Caki2 (cell line): Measurements from ENCODE around the gene HJURP. TPM values are rescaled to one million over a fixed set of nuclear protein-coding genes. Genes with fewer than 3 reads are reported as not detected.

Source experiments
- DNase-seq: peaks from one replicate; pipeline ENCODE4 v3.0.0-alpha.2; 2015; ENCODE audit warnings: low read depth
- in situ Hi-C: cut with HindIII; loops from 2 replicates; pipeline ENCODE4 v1.10.0; 2016; ENCODE audit warnings: low sequenced_read_pairs, low pct_unique_long_range_greater_than_20kb, mixed read lengths
- total RNA-seq: library from RNA; depleted of rRNA; stranded (reverse); fragments of >200 nt; shearing (Covaris generic); gene quantifications from 2 replicates; pipeline ENCODE4 v1.2.3, GENCODE V29; 2014; ENCODE audit warnings: low replicate concordance

HJURP gene
- total RNA-seq, 1 experiment from 2014 or later = 34.9 TPM

- in situ Hi-C loops = no loop called here
- DNase-seq = no peak
These were observed 34.2 kb downstream of the HJURP start for GRCh38 chr2:233819884-233820773.

DNA sequence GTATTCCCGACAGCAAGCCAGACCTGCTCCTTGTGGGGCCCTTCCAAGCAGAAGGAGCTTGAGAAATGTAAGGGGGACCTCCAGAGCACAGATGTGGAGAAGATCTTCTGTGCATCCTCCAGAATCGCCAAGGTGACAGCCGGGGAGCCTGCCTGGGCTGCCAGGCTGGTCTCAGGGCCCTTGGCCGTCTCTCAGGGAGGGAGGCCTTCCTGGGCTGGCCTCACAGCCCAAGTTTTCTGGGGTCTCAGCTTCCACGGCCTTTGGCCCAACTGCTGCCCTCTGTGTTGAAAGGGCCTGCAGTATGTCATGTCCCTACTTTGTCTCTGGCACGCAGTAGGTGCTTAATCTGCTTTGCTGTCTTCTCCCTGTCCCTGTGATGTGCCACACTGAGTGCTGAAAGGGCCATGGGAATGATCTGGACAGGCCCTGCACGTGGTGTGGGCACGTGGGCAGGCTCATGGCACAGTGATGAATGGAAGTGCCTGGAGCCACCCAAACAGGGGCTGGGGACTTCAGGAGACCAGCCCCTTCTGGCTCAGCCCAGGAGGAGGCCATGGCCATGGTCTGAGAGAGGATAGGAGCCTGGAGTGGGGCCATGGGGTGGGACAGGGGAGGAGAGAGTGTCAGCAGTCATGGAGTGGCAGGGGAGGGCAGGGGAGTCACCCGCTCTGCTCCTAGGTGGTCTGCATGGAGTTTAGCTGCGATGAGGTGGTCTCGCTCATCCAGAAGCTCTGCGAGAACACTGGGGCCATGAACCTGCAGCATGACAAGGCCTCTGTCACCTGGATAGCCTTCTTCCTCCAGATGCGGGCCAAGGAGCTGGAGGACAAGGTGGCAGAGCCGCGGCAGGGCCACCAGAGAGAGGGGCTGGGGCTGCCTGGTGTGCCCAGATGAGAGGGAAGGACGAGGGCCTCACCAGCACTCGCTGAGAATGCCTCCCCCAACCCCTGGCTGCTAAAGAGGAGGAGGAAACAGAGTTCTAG, 35.4 kb downstream of the HJURP start:
- no peak for DNase-seq
- in situ Hi-C loops = no loop called here

GRCh38 chr2:233817995-233818638, 36.2 kb downstream of the HJURP start:
- no peak for DNase-seq
- in situ Hi-C loops = no loop called here

DNA sequence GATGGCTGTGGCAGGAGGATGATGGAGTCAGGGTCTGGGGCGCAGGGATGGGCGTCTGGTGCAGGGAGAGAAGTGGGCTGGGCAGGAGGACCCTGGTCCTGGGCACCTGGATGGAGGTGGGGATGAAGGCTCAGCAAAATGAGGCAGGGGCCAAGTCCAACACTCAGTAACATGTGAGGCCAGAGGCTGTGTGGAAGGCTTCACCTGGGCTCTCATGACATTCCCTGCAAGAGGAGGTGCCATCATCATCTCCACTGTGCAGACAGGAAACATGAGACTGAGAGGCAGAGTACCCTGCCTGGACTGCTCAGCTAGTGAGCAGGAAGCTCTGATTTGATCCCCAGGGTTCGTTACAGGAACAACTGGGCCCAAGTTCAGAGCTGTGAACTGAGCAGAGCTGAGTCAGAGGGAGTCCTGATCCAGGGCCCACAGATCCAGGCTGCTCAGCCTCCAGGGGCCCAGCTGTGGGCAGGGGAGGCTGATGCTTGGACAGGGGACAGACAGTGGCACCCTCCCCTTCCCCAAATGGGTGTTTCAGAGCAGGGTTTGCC, 36.9 kb downstream of the HJURP start:
- in situ Hi-C loops = no loop called here
- no peak for DNase-seq

DNA sequence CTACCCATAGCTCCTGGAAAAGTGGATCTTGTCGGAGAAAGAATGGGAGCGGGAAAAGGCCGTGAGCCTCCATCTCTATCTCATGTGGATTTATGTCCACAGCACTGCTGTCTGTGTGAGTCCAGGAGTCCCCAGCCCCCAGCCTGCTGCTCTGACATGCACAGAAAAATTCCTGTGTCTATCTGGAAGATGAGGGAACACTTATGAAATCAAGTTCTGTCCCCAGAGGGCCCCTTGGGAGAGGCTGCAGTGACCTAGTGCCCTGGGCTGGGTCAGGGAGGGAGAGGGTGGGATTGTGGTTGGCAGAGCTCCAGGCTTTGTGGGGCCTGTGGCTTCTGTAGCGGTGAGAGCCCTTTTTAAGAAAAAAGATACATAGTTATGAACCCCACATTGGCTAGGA, 37.6 kb downstream of the HJURP start:
- no peak for DNase-seq
- in situ Hi-C loops = no loop called here

- no peak for DNase-seq
These were observed 38.0 kb downstream of the HJURP start for GRCh38 chr2:233816334-233816733.

DNA sequence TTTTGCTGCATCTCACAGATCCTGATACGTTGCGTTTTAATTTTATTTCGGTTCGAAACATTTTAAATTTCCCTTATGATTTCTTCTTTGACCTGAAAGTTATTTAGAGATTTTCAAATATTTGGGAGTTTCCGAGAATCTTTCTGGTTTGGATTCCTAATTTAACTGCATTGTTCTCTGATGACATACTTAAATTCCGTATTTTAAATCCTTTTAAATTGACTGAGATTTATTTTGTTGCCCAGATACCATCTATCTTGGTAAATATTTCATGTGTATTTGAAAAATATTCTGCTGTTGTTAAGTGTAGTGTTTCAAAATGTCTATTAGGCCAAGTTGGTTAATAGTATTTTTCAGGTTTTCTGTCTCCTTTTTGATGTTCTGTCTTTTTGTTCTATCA, 38.5 kb downstream of the HJURP start:
- DNase-seq = no peak
- in situ Hi-C loops = no loop called here

More at GRCh38 chr2:233816334-233816733, 38.0 kb downstream of the HJURP start:
- in situ Hi-C loops = no loop called here

DNA sequence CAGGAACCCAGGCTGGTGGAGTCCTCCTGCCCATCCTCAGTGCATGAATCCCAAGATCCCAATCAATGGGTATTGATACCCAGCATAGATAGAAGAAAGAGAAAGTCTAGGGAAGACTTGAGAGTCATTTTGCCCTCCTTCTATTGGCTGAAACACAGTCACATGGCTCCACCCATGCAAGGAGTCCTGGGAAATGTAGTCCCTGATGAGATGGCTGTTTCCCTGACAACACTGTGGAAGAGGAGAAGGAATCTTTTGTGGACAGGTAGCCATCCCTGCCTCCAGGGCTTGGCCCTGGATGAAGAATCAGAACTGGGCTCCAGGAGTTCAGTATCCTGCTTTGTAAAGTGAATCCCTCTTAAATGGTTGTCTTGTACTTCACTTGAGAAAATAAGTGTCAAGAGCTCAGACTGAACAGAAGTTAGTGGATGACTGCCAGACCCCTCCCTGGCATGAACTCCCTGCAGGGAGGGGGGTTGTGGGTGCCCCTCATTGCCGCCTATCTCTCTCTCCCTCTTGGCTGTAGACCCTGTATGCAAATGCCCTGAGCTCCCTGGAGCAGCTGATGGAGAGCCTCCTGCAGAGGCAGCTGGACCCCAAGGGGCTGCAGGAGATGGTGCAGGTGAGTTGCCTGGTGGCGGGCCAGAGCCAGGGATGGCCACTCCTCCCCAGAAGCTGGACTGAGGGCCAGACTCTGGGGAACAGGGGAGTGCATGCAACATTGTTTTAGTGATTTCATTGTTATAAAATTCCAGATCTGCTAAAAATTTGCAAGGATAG, 40.1 kb downstream of the HJURP start:
- DNase-seq = no peak
- in situ Hi-C loops = no loop called here

DNA sequence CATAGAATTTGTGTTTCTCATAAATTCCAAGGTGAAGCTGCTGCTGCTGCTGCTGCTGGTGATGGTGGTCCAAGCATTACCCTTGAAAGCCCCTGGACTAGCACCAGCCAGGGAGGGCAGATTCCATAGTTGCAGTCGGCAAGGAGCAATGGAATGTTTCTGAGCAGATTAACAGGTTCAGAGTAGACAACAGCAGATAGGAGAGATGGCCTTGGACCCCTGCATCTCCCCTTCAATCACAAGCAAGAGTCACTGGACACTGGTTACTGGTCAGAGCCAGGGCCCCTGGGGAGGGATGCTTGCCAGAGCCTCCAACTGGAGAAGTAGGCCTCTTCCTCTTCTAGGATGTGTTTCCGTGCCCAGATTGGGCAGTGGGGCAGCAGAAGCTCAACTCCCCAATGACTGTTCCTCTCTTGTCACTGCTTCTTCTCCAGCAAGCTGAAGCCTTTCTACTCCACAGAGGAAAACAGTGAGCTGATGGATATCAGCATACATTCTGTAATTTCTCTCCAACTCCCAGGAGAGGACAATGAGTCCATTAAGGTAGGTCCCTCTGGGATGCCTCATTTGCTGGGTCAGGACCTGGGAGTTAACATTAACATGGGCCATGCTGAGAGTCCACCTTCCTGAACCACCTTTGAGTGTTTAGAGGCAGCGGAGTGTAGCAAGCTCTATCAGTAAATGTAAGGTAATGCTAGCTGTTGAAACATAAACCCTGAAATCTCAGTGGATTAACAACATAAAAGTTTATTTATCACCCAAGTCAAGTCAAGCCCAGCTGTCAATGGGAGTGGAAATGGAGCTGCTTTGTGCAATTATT, 40.9 kb downstream of the HJURP start:
- no peak for DNase-seq
- in situ Hi-C loops = no loop called here

DNA sequence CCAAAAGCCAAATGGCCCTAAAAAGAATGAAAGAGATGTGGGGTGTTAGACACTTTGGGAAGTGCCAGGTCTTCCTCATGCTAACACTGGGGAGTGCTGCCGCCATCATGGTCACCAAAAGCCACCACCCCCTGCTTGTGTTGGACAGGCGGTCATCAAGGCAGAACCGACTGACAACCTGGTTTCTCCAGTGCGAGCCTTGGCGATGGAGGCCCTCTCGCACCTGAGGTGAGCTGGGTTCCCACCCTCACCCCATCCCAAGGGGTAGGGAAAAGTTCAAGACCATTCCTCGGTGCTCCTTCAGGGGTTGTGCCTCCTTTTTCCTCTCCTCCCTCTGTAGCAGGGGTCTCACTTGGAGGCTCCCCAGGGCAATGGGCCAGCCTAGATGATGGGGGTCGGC, 42.6 kb downstream of the HJURP start:
- in situ Hi-C loops = no loop called here
- DNase-seq = no peak

GRCh38 chr2:233811087-233811486, 43.2 kb downstream of the HJURP start:
- in situ Hi-C loops = no loop called here

DNA sequence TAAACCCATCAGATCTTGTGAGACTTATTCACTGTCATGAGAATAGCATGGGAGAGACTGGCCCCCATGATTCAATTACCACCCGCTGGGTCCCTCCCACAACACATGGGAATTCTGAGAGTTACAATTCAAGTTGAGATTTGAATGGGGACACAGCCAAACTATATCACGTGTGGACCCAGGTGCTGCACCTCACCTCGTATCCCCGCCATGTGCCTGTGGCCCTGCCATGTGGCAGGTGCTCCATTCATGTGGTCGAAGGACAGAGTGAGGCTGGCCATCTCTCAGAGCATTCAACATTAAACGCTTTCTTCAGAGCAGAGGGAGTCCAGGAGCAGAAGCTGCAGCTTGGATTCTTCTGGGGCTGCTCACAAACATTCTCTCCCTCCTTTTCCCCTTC, 44.0 kb downstream of the HJURP start:
- DNase-seq = no peak
- in situ Hi-C loops = no loop called here

More at GRCh38 chr2:233811087-233811486, 43.2 kb downstream of the HJURP start:
- DNase-seq = no peak

DNA sequence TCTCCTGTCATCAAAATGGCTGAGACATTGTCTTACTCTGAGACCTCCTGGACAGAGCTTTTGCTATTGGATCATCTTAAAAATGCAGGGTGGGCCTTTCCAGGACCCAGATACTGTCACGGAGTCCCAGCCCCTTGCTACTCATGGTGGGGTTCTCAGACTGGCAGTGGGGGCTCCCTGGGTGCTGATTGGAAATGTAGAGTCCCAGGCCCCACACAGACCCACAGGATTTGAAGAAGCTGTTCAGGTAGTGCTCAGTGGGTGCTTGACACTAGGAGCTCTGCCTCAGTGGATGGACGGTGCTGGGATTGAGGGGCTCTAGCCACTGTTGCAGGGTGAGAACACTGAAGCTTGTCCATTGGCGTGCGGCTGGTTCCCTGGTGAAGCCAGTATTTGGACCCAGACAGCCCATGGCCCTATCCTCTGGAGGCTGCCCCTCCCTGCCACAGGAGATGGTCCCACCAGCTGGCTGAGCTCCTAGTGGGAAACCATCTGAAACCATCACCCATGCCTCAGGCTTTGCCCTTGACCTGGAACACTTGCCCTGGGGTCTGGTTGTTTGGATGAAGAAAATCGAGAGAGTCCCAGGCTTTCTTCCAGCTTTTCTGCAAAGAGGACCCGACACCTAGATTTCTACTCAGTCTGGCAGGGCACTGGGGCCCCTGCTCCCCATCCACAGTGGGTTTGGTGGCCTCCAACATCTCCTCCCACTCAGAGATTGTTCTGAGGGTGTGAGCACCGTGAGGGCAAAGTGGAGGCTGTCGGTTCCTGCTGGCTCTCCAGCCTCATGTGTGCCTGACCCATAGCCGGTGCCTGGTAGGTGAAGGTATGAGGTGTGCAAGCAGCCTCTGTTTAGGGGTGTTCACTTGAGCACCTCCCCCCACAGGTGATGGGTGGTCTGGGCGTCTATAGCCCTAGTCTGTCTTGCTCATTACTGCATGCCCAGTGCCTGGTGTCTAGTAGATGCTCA, 46.1 kb downstream of the HJURP start:
- no peak for DNase-seq
- in situ Hi-C loops = no loop called here

DNA sequence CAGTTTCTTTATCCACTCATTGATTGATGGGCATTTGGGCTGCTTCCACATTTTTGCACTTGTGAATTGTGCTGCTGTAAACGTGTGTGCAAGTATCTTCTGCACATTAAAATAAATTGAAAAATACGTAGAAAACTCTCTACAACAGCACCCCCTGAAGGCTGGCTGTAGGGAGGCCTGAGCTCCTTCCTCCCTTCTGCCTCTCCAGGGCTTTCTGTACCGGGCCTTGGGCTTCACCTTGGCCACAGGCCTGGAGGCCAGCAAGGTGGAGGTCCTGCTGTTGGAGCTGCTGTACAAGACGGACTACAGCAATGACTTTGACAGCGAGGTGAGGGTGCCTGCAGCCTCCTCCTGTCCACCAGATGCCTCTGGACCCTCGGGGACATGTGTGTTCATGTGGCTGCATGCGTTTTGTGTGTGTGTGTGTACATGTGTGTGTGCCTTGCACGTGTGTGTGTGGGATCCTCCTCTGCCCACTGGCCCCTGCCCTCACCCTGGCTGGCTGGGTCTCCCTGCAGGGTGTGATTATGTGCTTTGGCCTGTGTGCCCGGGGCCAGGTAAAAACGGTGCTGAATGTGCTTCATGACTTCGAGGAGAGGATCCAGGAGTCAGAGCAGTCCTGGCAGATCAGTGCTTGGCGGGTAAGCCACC, 47.0 kb downstream of the HJURP start:
- in situ Hi-C loops = no loop called here
- DNase-seq = no peak

DNA sequence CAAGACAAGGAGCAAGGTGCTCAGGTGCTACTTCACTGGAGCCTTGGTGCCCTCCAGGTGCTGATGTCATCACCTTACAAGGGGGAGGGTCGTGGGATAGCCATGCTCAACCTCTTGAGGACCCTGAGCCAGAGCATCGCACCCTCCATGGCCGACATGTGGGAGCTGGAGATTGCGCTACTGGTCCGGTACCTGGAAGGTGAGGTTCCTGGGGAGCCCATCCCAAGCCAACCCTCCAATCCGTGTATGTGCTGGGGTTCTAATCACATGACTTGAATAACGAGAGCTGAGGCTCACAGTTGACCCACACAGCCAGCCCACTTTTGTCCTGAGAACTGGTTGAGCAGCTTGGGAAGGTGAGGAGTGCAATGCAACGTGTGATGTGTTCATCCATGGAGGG, 50.3 kb downstream of the HJURP start:
- no peak for DNase-seq
- in situ Hi-C loops = no loop called here
